MCF 10A (cell line): ENCODE measurements around the gene IFNA8. TPM values are rescaled to one million over a fixed set of nuclear protein-coding genes. Genes with fewer than 3 reads are reported as not detected.

ENCODE experiments used
- BruUV-seq: library from RNA; stranded (reverse); fragments of 400-500 nt; replicated peaks from 2 replicates; lab custom pipeline; 2021; lab: Mats Ljungman, UMichigan
- CTCF ChIA-PET: fragments of 300-600 bp; sonication (Branson Sonifier 250); formaldehyde crosslinking; extraction: SDS; loops from one replicate; lab custom pipeline; 2021; ENCODE audit warnings: antibody characterized with exemption, inconsistent platforms; lab: Yijun Ruan, JAX
- POLR2A ChIA-PET: fragments of 300-600, 350-650 bp; sonication (Branson Sonifier 250); formaldehyde crosslinking; extraction: SDS; loops from one replicate; lab custom pipeline; 2020; ENCODE audit warnings: antibody characterized with exemption, inconsistent platforms; lab: Yijun Ruan, JAX
- DNase-seq: peaks from one replicate; pipeline ENCODE4 v3.0.0-alpha.2; 2018; ENCODE audit not compliant: unreplicated experiment
- H3K27ac Mint-ChIP-seq: one replicate; pipeline ENCODE4 v1.8.0; 2022; ENCODE audit warnings: mild to moderate bottlenecking, low read depth, mixed read lengths; ENCODE audit not compliant: unreplicated experiment
- H3K27me3 Mint-ChIP-seq: one replicate; pipeline ENCODE4 v1.8.0; 2022; ENCODE audit warnings: mixed read lengths; ENCODE audit not compliant: insufficient read depth, unreplicated experiment
- H3K36me3 Mint-ChIP-seq: one replicate; pipeline ENCODE4 v1.8.0; 2022; ENCODE audit warnings: mild to moderate bottlenecking, moderate library complexity, mixed read lengths; ENCODE audit not compliant: insufficient read depth, unreplicated experiment
- H3K4me1 Mint-ChIP-seq: one replicate; pipeline ENCODE4 v1.8.0; 2022; ENCODE audit warnings: mixed read lengths; ENCODE audit not compliant: insufficient read depth, unreplicated experiment
- H3K4me3 Mint-ChIP-seq: one replicate; pipeline ENCODE4 v1.8.0; 2022; ENCODE audit warnings: mild to moderate bottlenecking, moderate library complexity, mixed read lengths; ENCODE audit not compliant: unreplicated experiment
- H3K9me3 Mint-ChIP-seq: one replicate; pipeline ENCODE4 v1.8.0; 2022; ENCODE audit warnings: mixed read lengths; ENCODE audit not compliant: unreplicated experiment
- CTCF ChIP-seq: fragments of 200-600 bp; IDR thresholded peaks from one replicate; pipeline ENCODE4 v1.8.0; 2022; ENCODE audit warnings: antibody characterized with exemption, mild to moderate bottlenecking; ENCODE audit not compliant: unreplicated experiment
- intact Hi-C: fragments of 100-400 bp; cut with micrococcal nuclease; formaldehyde crosslinking; loops from 2 replicates; pipeline ENCODE4 v1.14.1; 2022
- total RNA-seq: library from RNA; stranded (reverse); gene quantifications from 2 replicates; pipeline ENCODE4 v1.2.3, GENCODE V29; 2022

The IFNA8 gene
- total RNA-seq, 1 experiment from 2014 or later, result not detected

- no peak for DNase-seq
- H3K9me3 Mint-ChIP-seq, result no peaks in the 10 kb centered on the region
- no peak overlapping the region for H3K27ac Mint-ChIP-seq
- H3K4me1 Mint-ChIP-seq, result no peaks in the 10 kb centered on the region
- TF ChIP-seq CTCF, result no peak
- ChIA-PET CTCF (interaction anchor here (0.6 kb wide), 1 partner anchor 79 kb away, joined by 3 read pairs; no protein-coding TSS in a partner anchor), POLR2A (no interaction called here)
- no peaks in the 10 kb centered on the region for H3K27me3 Mint-ChIP-seq
- intact Hi-C loops, result loop anchor here (10.0 kb wide), 2 partner anchors 126 to 196 kb away; no protein-coding TSS in a partner anchor
- H3K36me3 Mint-ChIP-seq, result peaks cover 6% of the 10 kb centered on the region
- BruUV-seq, result no TSS peak
- no peak overlapping the region for H3K4me3 Mint-ChIP-seq
Measured at GRCh38 chr9:21450733-21451394, 41.9 kb downstream of the IFNA8 start.

- ChIA-PET POLR2A (no interaction called here), CTCF (interaction anchor here (1.6 kb wide), 1 partner anchor 18 kb away, joined by 4 read pairs; no protein-coding TSS in a partner anchor)
- no peak for DNase-seq
- no peaks in the 10 kb centered on the region for H3K4me1 Mint-ChIP-seq
- BruUV-seq, result no TSS peak
- peaks cover 6% of the 10 kb centered on the region for H3K36me3 Mint-ChIP-seq
- no peaks in the 10 kb centered on the region for H3K9me3 Mint-ChIP-seq
- no peak for TF ChIP-seq CTCF
- H3K27ac Mint-ChIP-seq, result no peak overlapping the region
- no peak overlapping the region for H3K4me3 Mint-ChIP-seq
- H3K27me3 Mint-ChIP-seq, result no peaks in the 10 kb centered on the region
- intact Hi-C loops, result loop anchor here (10.0 kb wide), 2 partner anchors 128 to 198 kb away; no protein-coding TSS in a partner anchor
Measured at GRCh38 chr9:21452681-21453080, 43.8 kb downstream of the IFNA8 start.

- POLR2A ChIA-PET, result interaction anchor here (0.7 to 0.9 kb wide), 2 partner anchors 47 to 201 kb away, joined by 3 read pairs; no protein-coding TSS in a partner anchor
- no peak overlapping the region for H3K27ac Mint-ChIP-seq
- peaks cover 6% of the 10 kb centered on the region for H3K36me3 Mint-ChIP-seq
- H3K4me1 Mint-ChIP-seq, result no peaks in the 10 kb centered on the region
- no TSS peak for BruUV-seq
- CTCF ChIA-PET, result interaction anchor here (0.7 to 1.6 kb wide), 5 partner anchors 20 to 201 kb away, joined by 3 to 5 read pairs (median 4); no protein-coding TSS in a partner anchor
- no peaks in the 10 kb centered on the region for H3K27me3 Mint-ChIP-seq
- no peaks in the 10 kb centered on the region for H3K9me3 Mint-ChIP-seq
- TF ChIP-seq CTCF, result no peak
- intact Hi-C loops, result loop anchor here (10.0 kb wide), 2 partner anchors 129 to 199 kb away; no protein-coding TSS in a partner anchor
- H3K4me3 Mint-ChIP-seq, result no peak overlapping the region
- peak; percentile 8 for DNase-seq
Measured at GRCh38 chr9:21454149-21454548, 45.2 kb downstream of the IFNA8 start.

- DNase-seq, result peak; percentile 28
- ChIA-PET CTCF (interaction anchor here (0.5 to 1.7 kb wide), 10 partner anchors 10 to 1225 kb away, joined by 3 to 11 read pairs (median 4); no protein-coding TSS in a partner anchor), POLR2A (no interaction called here)
- no peaks in the 10 kb centered on the region for H3K27me3 Mint-ChIP-seq
- H3K36me3 Mint-ChIP-seq, result peaks cover 6% of the 10 kb centered on the region
- H3K27ac Mint-ChIP-seq, result no peak overlapping the region
- peak; percentile 33 for TF ChIP-seq CTCF
- no peaks in the 10 kb centered on the region for H3K4me1 Mint-ChIP-seq
- no peaks in the 10 kb centered on the region for H3K9me3 Mint-ChIP-seq
- intact Hi-C loops, result loop anchor here (10.0 kb wide), 2 partner anchors 131 to 201 kb away; no protein-coding TSS in a partner anchor
- H3K4me3 Mint-ChIP-seq, result no peak overlapping the region
- BruUV-seq, result no TSS peak
Measured at GRCh38 chr9:21455320-21455719, 46.4 kb downstream of the IFNA8 start.

Other genes with a start within 250 kb of the IFNA8 start
- not detected in 2 replicates for gene IFNA21, start 242.5 kb upstream of the IFNA8 start, total RNA-seq
- not detected in 2 replicates for gene IFNA4, start 221.5 kb upstream of the IFNA8 start, total RNA-seq
- not detected in 2 replicates for gene IFNA7, start 206.9 kb upstream of the IFNA8 start, total RNA-seq
- gene IFNA10, start 202.0 kb upstream of the IFNA8 start, total RNA-seq, result not detected in 2 replicates
- not detected in 2 replicates for gene IFNA16, start 191.8 kb upstream of the IFNA8 start, total RNA-seq
- gene IFNA17, start 180.9 kb upstream of the IFNA8 start, total RNA-seq, result not detected in 2 replicates
- gene IFNA14, start 169.1 kb upstream of the IFNA8 start, total RNA-seq, result not detected in 2 replicates
- gene IFNA5, start 103.8 kb upstream of the IFNA8 start, total RNA-seq, result not detected in 2 replicates
- gene KLHL9, start 73.7 kb upstream of the IFNA8 start, total RNA-seq, result 9.8 and 11.6 TPM in 2 replicates
- not detected in 2 replicates for gene IFNA6, start 58.2 kb upstream of the IFNA8 start, total RNA-seq
- not detected in 2 replicates for gene IFNA13, start 41.1 kb upstream of the IFNA8 start, total RNA-seq
- gene IFNA2, start 23.7 kb upstream of the IFNA8 start, total RNA-seq, result not detected in 2 replicates
- not detected in 2 replicates for gene IFNA1, start 31.3 kb downstream of the IFNA8 start, total RNA-seq
- gene IFNE, start 73.2 kb downstream of the IFNA8 start, total RNA-seq, result 2.1 and 2.4 TPM in 2 replicates